Esophagus muscularis mucosa (tissue), 4 donors: ENCODE results near the gene EFHC1. TPM values are rescaled to one million over a fixed set of nuclear protein-coding genes. Genes with fewer than 3 reads are reported as not detected.

Experiments used
- DNase-seq: peaks from one replicate; pipeline ENCODE4 v3.0.0-alpha.2; 2017; ENCODE audit errors: extremely low spot score
- H3K27ac ChIP-seq, 4 donors: fragments of 200-600 bp; sonication (generic); replicated peaks in 1 of 4; 1 replicate in 3 of 4; 2 replicates in 1 of 4; pipeline ENCODE4 v1.5.1; 2016 to 2019; ENCODE audit warnings: mild to moderate bottlenecking in 1 of 4
- H3K27me3 ChIP-seq, 4 donors: fragments of 200-600 bp; sonication (generic); one replicate each; pipeline versions ENCODE4 v1.5.1 to v1.6.0; 2016 to 2019
- H3K36me3 ChIP-seq, 4 donors: fragments of 200-600 bp; sonication (generic); one replicate each; pipeline ENCODE4 v1.5.1; 2016 to 2019
- H3K4me1 ChIP-seq, 4 donors: fragments of 200-600 bp; sonication (generic); one replicate each; pipeline ENCODE4 v1.5.1; 2016 to 2019
- H3K4me3 ChIP-seq, 4 donors: fragments of 200-600 bp; sonication (generic); 1 replicate in 2 of 4; 2 replicates in 2 of 4; pipeline ENCODE4 v1.5.1; 2016 to 2019; ENCODE audit warnings: mild to moderate bottlenecking in 4 of 4, moderate library complexity in 1 of 4
- H3K9me3 ChIP-seq, 4 donors: fragments of 200-600 bp; sonication (generic); 1 replicate in 3 of 4; 2 replicates in 1 of 4; pipeline ENCODE4 v1.5.1; 2016 to 2019
- CTCF ChIP-seq, 3 experiments: fragments of 200-600 bp in 2 of 3; fragments of 450-650 bp in 1 of 3; sonication (generic) in 2 of 3; IDR thresholded peaks; one replicate each; pipeline ENCODE4 v1.5.1; 2017 to 2019; ENCODE audit warnings: antibody characterized with exemption in 3 of 3, mild to moderate bottlenecking in 2 of 3, moderate library complexity in 1 of 3
- EP300 ChIP-seq: sonication (generic); formaldehyde crosslinking; IDR thresholded peaks from one replicate; pipeline ENCODE4 v1.6.1; 2017; ENCODE audit warnings: antibody characterized with exemption
- POLR2A ChIP-seq: fragments of 450-650 bp; IDR thresholded peaks from one replicate; pipeline ENCODE4 v1.6.1; 2017; ENCODE audit warnings: antibody characterized with exemption, moderate library complexity, mild to moderate bottlenecking, low read depth
- POLR2AphosphoS5 ChIP-seq, 2 donors: sonication (generic); formaldehyde crosslinking; IDR thresholded peaks; one replicate each; pipeline ENCODE4 v1.6.1; 2017; ENCODE audit warnings: antibody characterized with exemption in 2 of 2
- WGBS: methylation state at CpG from one replicate; pipeline ENCODE4 v1.1.5; 2018; 5-methylcytosine and 5-hydroxymethylcytosine counted together
- intact Hi-C: fragments of 100-400 bp; cut with DNase I; formaldehyde crosslinking; loops from one replicate; pipeline ENCODE4 v1.15.1; 2023
- total RNA-seq, 4 donors: library from RNA; depleted of rRNA; stranded (reverse); fragments of >200 nt; gene quantifications; one replicate each; pipeline versions ENCODE4 v1.1.0 to v1.2.1, GENCODE V29; 2016

Gene EFHC1
- total RNA-seq, 4 donors from 2014 or later = 7.5 to 21.2 (median 10.2) TPM

- WGBS = 33% methylated on average over 4 of the region's 4 CpGs
- Histone ChIP-seq H3K4me3 (no peak overlapping the region), H3K36me3 (no peaks in the 10 kb centered on the region), H3K27me3 (no peaks in the 10 kb centered on the region), H3K4me1 (peaks cover 11 to 33% (median 17%) of the 10 kb centered on the region in 4 donors), H3K9me3 (no peaks in the 10 kb centered on the region), H3K27ac (peak overlapping the region; percentile 12 to 46 (median 38))
- intact Hi-C loops = no loop called here
- no peak for DNase-seq
- TF ChIP-seq EP300 (no peak), CTCF (IDR thresholded peaks at IDR 0.05) (no peak), POLR2AphosphoS5 (IDR thresholded peaks at IDR 0.05) (no peak), POLR2A (no peak)
Observed at GRCh38 chr6:52390361-52390727, 29.8 kb upstream of the EFHC1 start.

GRCh38 chr6:52391599-52391998 is 28.5 kb upstream of the EFHC1 start:
- 82% methylated on average over 1 of the region's 1 CpG for WGBS
- Histone ChIP-seq H3K9me3 (no peaks in the 10 kb centered on the region), H3K4me1 (peaks cover 11 to 23% (median 17%) of the 10 kb centered on the region in 4 donors), H3K4me3 (no peak overlapping the region), H3K27me3 (no peaks in the 10 kb centered on the region), H3K27ac (no peak overlapping the region), H3K36me3 (no peaks in the 10 kb centered on the region)
- intact Hi-C loops = no loop called here
- TF ChIP-seq POLR2A (no peak), CTCF (IDR thresholded peaks at IDR 0.05) (no peak), POLR2AphosphoS5 (IDR thresholded peaks at IDR 0.05) (no peak), EP300 (no peak)
- DNase-seq = no peak

DNA sequence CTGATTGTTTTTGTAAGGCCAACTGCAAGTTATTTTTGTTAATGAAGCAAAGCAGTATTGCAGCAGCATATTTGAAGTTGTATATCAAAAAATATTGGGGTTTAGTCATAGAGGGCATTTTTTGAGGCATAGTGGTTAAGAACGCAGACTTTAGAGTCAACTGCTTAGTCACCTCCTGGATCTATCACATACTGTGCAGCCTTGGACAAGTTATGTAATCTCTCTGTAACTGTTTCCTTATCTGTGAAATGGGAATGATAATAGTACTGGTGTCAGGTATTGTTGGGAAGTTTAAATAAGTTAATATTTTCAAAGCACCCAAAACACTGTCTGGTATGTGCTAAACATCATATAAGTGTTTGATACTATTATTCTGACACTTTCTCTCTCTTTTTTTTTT is 27.2 kb upstream of the EFHC1 start:
- no peak for DNase-seq
- TF ChIP-seq CTCF (IDR thresholded peaks at IDR 0.05) (no peak), POLR2A (no peak), EP300 (no peak), POLR2AphosphoS5 (IDR thresholded peaks at IDR 0.05) (no peak)
- Histone ChIP-seq H3K36me3 (no peaks in the 10 kb centered on the region), H3K4me3 (no peak overlapping the region), H3K9me3 (no peaks in the 10 kb centered on the region), H3K27me3 (no peaks in the 10 kb centered on the region), H3K27ac (no peak overlapping the region), H3K4me1 (peaks cover 11 to 23% (median 17%) of the 10 kb centered on the region in 4 donors)
- intact Hi-C loops = no loop called here
- WGBS = 73% methylated on average over 1 of the region's 1 CpG

DNA sequence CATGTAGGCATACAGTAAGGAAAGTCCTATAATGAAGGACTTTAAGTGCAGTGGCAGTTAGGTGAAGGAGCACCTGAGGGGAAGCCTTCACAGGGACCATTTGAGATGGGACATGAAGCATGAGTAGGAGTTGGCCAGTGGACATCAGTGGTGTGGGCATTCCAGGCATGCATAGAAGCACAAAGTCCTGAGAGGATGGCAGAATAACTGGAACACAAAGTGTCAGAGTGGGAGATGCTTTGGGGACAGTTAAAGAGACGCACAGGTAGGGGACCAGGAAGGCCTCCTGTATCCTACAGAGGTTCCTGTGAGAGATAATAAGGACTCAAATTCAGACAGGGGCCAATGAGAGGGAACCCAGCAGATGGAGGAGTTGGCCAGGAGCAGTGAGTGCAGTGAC is 26.4 kb upstream of the EFHC1 start:
- intact Hi-C loops = no loop called here
- no peaks in the 10 kb centered on the region for H3K36me3 ChIP-seq
- WGBS = 100% methylated on average over 1 of the region's 1 CpG
- H3K27ac ChIP-seq = no peak overlapping the region
- no peak overlapping the region for H3K4me3 ChIP-seq
- DNase-seq = no peak
- H3K4me1 ChIP-seq = peaks cover 11 to 19% (median 17%) of the 10 kb centered on the region in 4 donors
- TF ChIP-seq POLR2A (no peak), EP300 (no peak), POLR2AphosphoS5 (IDR thresholded peaks at IDR 0.05) (no peak), CTCF (IDR thresholded peaks at IDR 0.05) (no peak)
- no peaks in the 10 kb centered on the region for H3K27me3 ChIP-seq
- no peaks in the 10 kb centered on the region for H3K9me3 ChIP-seq

GRCh38 chr6:52394251-52394666 is 25.9 kb upstream of the EFHC1 start:
- peaks cover 11 to 15% (median 14%) of the 10 kb centered on the region in 4 donors for H3K4me1 ChIP-seq
- no peaks in the 10 kb centered on the region for H3K27me3 ChIP-seq
- 90% methylated on average over 4 of the region's 4 CpGs for WGBS
- H3K4me3 ChIP-seq = no peak overlapping the region
- no peak for DNase-seq
- no peaks in the 10 kb centered on the region for H3K9me3 ChIP-seq
- no peak overlapping the region for H3K27ac ChIP-seq
- H3K36me3 ChIP-seq = no peaks in the 10 kb centered on the region
- TF ChIP-seq CTCF (IDR thresholded peaks at IDR 0.05) = no peak
- TF ChIP-seq POLR2AphosphoS5 (IDR thresholded peaks at IDR 0.05) = no peak
- no peak for TF ChIP-seq EP300
- intact Hi-C loops = no loop called here
